ENCODE data around the gene TBC1D1. TPM values are rescaled to one million over a fixed set of nuclear protein-coding genes. Genes with fewer than 3 reads are reported as not detected.

Gene TBC1D1
- total RNA-seq, 1 donor from 2014 or later, result 47.1 TPM

- no peaks in the 10 kb centered on the region for H3K36me3 ChIP-seq (ENCODE audit: control insufficient read depth, insufficient read depth, low read length)
- no peak overlapping the region for H3K4me3 ChIP-seq (ENCODE audit: low read depth, low read length)
- TF ChIP-seq CTCF (IDR thresholded peaks at IDR 0.05; ENCODE audit: insufficient read depth, low read length, severe bottlenecking), result no peak
- H3K27me3 ChIP-seq (ENCODE audit: control insufficient read depth, insufficient read depth, low read length), result no peaks in the 10 kb centered on the region
- DNase-seq (ENCODE audit: low read depth) (no peak), FAIRE-seq (no peak)
Observed at GRCh38 chr4:37985730-37986275, 94.9 kb downstream of the TBC1D1 start.

GRCh38 chr4:37988670-37989069 lies 97.8 kb downstream of the TBC1D1 start:
- Histone ChIP-seq H3K27me3 (ENCODE audit: control insufficient read depth, insufficient read depth, low read length) (no peaks in the 10 kb centered on the region), H3K36me3 (ENCODE audit: control insufficient read depth, insufficient read depth, low read length) (no peaks in the 10 kb centered on the region), H3K4me3 (ENCODE audit: low read depth, low read length) (no peak overlapping the region)
- TF ChIP-seq CTCF (IDR thresholded peaks at IDR 0.05; ENCODE audit: insufficient read depth, low read length, severe bottlenecking), result no peak
- FAIRE-seq (no peak), DNase-seq (ENCODE audit: low read depth) (no peak)

- Histone ChIP-seq H3K36me3 (ENCODE audit: control insufficient read depth, insufficient read depth, low read length) (no peaks in the 10 kb centered on the region), H3K27me3 (ENCODE audit: control insufficient read depth, insufficient read depth, low read length) (no peaks in the 10 kb centered on the region), H3K4me3 (ENCODE audit: low read depth, low read length) (no peak overlapping the region)
- DNase-seq (ENCODE audit: low read depth) (no peak), FAIRE-seq (no peak)
- no peak for TF ChIP-seq CTCF (IDR thresholded peaks at IDR 0.05; ENCODE audit: insufficient read depth, low read length, severe bottlenecking)
Observed at GRCh38 chr4:37989398-37990260, 98.7 kb downstream of the TBC1D1 start.

GRCh38 chr4:37990731-37991245 lies 99.9 kb downstream of the TBC1D1 start:
- Histone ChIP-seq H3K36me3 (ENCODE audit: control insufficient read depth, insufficient read depth, low read length) (no peaks in the 10 kb centered on the region), H3K27me3 (ENCODE audit: control insufficient read depth, insufficient read depth, low read length) (no peaks in the 10 kb centered on the region), H3K4me3 (ENCODE audit: low read depth, low read length) (no peak overlapping the region)
- DNase-seq (ENCODE audit: low read depth), result no peak
- no peak for TF ChIP-seq CTCF (IDR thresholded peaks at IDR 0.05; ENCODE audit: insufficient read depth, low read length, severe bottlenecking)
- no peak for FAIRE-seq

GRCh38 chr4:37991623-37992410 lies 100.9 kb downstream of the TBC1D1 start:
- no peak for DNase-seq (ENCODE audit: low read depth)
- FAIRE-seq, result no peak
- no peaks in the 10 kb centered on the region for H3K27me3 ChIP-seq (ENCODE audit: control insufficient read depth, insufficient read depth, low read length)
- no peak overlapping the region for H3K4me3 ChIP-seq (ENCODE audit: low read depth, low read length)
- H3K36me3 ChIP-seq (ENCODE audit: control insufficient read depth, insufficient read depth, low read length), result no peaks in the 10 kb centered on the region
- TF ChIP-seq CTCF (IDR thresholded peaks at IDR 0.05; ENCODE audit: insufficient read depth, low read length, severe bottlenecking), result no peak
